ENCODE data around the gene ADAMTS20.

ADAMTS20 gene

DNA sequence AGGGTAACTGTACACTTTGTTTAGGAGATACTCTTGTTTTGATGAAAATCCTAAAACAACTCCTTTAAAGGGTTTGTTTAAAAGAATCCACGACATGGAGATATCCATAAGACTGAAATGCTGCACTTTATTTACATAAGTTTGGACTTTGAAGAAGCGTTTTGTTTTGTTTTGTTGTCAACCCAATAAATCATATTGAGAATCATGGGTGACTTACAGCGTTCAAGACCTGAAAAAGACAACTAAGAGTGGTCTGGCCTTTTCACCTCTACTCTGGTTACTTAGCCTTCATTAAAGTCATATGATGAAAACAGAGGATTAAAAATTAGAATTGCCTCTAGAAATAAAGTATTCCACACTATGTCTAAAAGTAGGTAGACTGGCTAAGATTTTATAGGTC lies 234.8 kb downstream of the ADAMTS20 start:
- DNase-seq (ENCODE audit: low read depth in 3 of 3) = no peak

DNA sequence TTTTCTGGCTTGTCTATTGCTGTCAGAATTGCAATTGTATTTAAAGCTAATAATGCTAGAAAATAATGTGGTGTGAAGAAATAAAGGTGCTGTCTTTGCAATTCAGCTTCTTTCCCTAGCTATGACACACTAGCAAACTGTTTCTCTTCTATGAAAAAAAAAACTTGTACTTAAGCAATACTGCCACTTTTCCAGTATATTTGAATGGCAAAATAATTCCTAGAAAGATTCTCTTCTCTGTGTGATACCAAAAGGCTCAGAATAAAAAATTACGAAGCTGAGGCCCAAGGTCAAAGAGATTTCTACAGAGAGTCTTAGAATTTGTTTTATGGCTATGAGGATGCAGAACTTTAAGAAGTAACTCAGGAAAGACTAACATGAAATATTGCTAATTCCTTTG lies 235.5 kb downstream of the ADAMTS20 start:
- DNase-seq (ENCODE audit: low read depth in 3 of 3) = no peak

DNA sequence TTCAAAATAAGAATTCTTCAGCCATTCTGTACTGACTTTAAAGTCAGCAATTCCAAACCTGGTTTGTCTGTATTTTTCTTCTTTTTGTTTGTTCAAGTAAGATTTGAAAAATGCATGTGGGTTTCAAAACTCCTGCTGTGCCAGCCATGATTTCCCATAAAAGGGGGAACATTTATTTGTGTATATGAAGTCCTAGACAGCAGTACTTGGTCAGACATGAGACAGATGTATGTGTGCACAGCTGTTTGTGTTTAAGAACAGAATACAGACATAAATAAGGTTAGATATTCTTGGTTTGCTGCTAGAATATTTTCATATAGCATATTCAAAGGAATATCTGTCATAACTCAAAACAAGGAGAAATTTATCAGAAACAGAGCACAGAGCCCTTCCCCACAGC lies 236.0 kb downstream of the ADAMTS20 start:
- no peak for DNase-seq (ENCODE audit: low read depth in 3 of 3)

DNA sequence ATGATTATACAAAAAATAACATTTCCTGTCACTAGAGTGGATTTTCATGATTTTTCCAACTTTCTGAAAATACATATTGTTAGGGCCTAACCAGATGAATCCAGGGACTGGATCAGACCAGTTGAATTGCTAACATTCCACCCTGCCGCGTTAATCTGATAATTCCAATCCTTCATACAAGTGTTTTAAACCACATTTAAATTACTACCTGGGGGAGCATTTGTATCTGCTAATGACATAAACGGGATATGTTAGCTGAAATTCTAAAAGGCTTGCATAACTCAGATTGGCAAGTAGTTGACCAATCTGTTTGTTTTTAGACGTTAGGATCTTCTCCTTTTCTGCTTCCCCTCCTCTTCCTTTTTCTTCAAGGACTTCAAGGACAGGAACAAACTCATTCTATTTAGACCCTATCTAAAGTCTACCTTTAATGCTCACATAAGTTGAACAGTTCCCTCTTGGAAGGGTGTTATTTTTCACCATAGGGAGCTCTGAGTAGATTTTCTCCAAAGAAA lies 239.0 kb downstream of the ADAMTS20 start:
- no peak for DNase-seq (ENCODE audit: low read depth in 3 of 3)

DNA sequence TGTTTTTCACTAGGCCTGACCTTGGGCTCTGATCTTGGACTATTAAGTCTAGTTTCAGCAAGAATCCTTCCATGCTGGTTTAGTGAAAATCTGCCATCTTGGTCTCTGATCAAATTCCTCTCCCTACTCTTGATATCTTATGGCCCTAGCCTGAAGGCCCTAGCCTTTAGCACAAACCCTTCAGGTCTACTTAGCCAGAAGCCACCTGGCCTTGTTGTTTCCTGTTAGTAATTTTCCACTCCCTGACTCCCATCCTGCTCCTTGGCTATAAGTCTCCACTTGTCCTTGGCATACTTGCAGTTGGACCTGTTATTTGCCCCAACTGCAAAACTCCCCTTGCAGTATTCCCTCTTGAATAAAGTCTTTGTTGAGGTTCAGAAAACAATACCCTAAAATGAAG lies 241.4 kb downstream of the ADAMTS20 start:
- DNase-seq (ENCODE audit: low read depth in 3 of 3) = no peak

DNA sequence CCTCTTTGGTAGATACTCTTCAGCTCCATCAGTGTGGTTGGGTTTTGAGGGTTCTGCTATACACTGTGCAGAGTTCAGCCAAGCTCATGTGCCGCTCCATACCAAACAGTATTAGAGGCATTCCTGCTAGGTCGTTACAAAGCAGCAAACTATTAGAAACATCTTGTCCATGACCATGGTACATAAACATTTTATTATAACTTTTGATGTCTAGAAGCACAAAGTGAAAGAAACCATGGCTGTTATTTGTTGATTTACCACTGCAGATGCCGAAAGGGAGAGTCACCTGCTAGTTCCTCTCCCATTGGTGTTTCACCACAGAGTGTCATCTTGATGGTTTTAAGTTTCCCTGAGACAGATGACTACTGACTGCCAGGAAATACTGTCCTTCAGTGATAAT lies 242.0 kb downstream of the ADAMTS20 start:
- DNase-seq (ENCODE audit: low read depth in 3 of 3) = no peak

DNA sequence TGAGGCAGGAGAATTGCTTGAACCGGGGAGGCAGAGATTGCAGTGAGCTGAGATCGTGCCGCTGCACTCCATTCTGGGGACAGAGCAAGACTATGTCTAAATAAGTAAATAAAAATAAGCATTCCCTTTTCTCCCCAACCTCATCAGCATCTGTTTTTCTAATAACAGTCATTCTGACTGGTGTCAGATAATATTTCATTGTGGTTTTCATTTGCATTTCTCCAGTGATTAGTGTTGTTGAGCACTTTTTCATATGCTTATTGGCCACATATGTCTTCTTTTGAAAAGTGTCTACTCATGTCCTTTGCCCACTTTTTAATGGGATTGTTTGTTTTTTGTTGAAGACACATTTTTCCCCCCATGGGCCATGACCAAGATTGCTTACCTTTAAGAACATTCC lies 243.2 kb downstream of the ADAMTS20 start:
- DNase-seq (ENCODE audit: low read depth in 3 of 3) = no peak

DNA sequence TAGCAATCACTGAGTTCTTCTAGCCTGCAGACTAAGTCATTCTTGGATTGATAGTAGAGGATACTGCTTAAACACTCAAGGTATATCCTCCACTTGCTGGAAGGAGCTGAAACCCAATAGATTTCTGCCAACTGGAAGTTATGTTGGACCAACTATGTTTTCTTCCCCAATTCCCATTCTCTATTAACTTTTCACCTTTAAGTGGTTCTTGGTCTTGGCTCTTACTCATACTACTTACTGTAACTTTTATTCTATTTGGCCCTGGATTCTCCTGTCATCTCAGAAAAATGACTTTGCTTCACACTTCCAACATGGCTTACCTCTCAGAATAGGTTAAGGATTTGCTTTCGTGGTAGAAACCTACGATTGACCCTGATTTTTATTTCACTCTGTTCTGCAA lies 244.9 kb downstream of the ADAMTS20 start:
- no peak for DNase-seq (ENCODE audit: low read depth in 3 of 3)

DNA sequence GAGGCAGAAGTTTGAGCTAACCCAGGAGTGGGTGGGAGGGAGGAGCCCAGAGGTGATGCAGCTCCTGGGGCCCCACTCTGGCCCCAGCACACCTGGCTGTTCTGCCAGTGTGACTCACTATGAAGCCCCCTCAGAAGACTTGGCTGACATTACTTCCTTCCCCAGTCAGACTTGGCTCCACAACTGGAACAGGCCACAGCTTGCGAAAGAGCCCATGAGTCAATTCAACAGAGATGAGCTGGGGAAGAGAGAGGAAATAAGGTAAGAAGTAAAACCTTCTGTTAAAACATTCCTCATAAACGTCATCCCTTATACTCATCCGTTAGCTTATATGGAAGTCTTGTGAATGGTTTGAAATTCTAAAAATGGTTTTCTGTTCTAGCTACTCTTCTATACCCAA lies 245.9 kb downstream of the ADAMTS20 start:
- DNase-seq (ENCODE audit: low read depth in 3 of 3) = no peak

DNA sequence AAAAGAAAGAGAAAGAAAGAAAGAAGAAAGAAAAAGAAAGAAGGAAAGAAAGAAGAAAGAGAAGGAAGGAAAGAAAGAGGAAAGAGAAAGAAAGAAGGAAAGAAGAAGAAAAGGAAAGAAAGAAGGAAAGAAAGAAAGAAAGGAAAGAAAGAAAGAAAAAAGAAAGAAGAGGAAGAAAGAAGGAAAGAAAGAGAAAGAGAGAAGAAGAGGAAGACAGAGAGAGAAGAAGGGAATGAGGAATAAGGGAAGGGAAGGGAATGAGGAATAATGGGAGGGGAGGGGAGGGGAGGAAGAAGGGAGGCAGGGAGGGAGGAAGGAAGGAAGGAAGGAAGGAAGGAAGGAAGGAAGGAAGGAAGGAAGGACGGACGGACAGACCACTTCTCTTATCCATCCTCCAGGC lies 246.9 kb downstream of the ADAMTS20 start:
- DNase-seq (ENCODE audit: low read depth in 3 of 3) = no peak
